Heart right ventricle (tissue), 16 donors: Measurements from ENCODE around the gene ZRANB2. TPM values are rescaled to one million over a fixed set of nuclear protein-coding genes. Genes with fewer than 3 reads are reported as not detected.

ENCODE experiments used
- ATAC-seq, 8 donors: fragments of 200-7000 bp; cut with Tn5 transposase; one replicate each; pipeline ENCODE4 v1.9.1; 2020; ENCODE audit warnings: mild to moderate bottlenecking in 8 of 8, moderate library complexity in 8 of 8, moderate number of reproducible peaks in 1 of 8
- DNase-seq, 2 donors: peaks; one replicate each; pipeline ENCODE4 v3.0.0-alpha.2; 2020
- H3K27ac ChIP-seq, 10 donors: fragments of 200-600 bp; sonication (generic) in 2 of 10; one replicate each; pipeline versions ENCODE4 v1.5.0 to v1.8.0; 2020 to 2022; ENCODE audit warnings: mild to moderate bottlenecking in 3 of 10
- H3K27me3 ChIP-seq, 7 donors: fragments of 200-600 bp; one replicate each; pipeline ENCODE4 v1.8.0; 2021 to 2022; ENCODE audit warnings: mild to moderate bottlenecking in 2 of 7
- H3K36me3 ChIP-seq, 9 donors: fragments of 200-600 bp; sonication (generic) in 1 of 9; one replicate each; pipeline versions ENCODE4 v1.5.0 to v1.8.0; 2020 to 2022; ENCODE audit warnings: mild to moderate bottlenecking in 2 of 9
- H3K4me1 ChIP-seq, 9 donors: fragments of 200-600 bp; sonication (generic) in 1 of 9; one replicate each; pipeline versions ENCODE4 v1.5.0 to v1.8.0; 2020 to 2022; ENCODE audit warnings: mild to moderate bottlenecking in 4 of 9
- H3K4me3 ChIP-seq, 10 donors: fragments of 200-600 bp; sonication (generic) in 2 of 10; one replicate each; pipeline versions ENCODE4 v1.5.0 to v1.8.0; 2020 to 2022; ENCODE audit warnings: mild to moderate bottlenecking in 7 of 10, moderate library complexity in 2 of 10
- H3K9me3 ChIP-seq, 11 donors: fragments of 200-600 bp in 10 of 11; sonication (generic) in 2 of 11; one replicate each; pipeline versions ENCODE4 v1.5.0 to v1.8.0; 2013 to 2022; ENCODE audit warnings: mild to moderate bottlenecking in 2 of 11, control low read depth in 1 of 11, moderate library complexity in 1 of 11
- WGBS, 2 donors: extraction: QIAGEN DNeasy Blood & Tissue Kit; methylation state at CpG; one replicate each; pipeline ENCODE4 v1.1.7; 2013; ENCODE audit warnings: inconsistent platforms in 1 of 2; 5-methylcytosine and 5-hydroxymethylcytosine counted together
- intact Hi-C, 10 donors: fragments of 100-400 bp; cut with DNase I; formaldehyde crosslinking; loops; one replicate each; pipeline versions ENCODE4 v1.11.1 to v1.14.2; 2022
- polyA plus RNA-seq, 2 donors: library from polyadenylated mRNA; stranded (reverse); fragments of 200-250 nt; gene quantifications; one replicate each; pipeline ENCODE4 v1.2.3, GENCODE V29; 2013
- total RNA-seq, 10 donors: library from RNA; stranded (reverse); fragmentation: NEBNext Ultra II Directional in 3 of 10; extraction: Animal tissue kit (Norgen Biotek cat#: 25700) in 3 of 10; gene quantifications; one replicate each; pipeline versions ENCODE4 v1.2.1 to v1.2.4, GENCODE V29; 2021 to 2023
- TF ChIP-seq, protein P1 (sequence below), 9 donors: fragments of 200-600 bp; sonication (generic) in 2 of 9; IDR thresholded peaks; one replicate each; pipeline versions ENCODE4 v1.5.0 to v1.8.0; 2021 to 2022; ENCODE audit warnings: antibody characterized with exemption in 9 of 9, mild to moderate bottlenecking in 5 of 9, moderate library complexity in 1 of 9
- donor health status: Arrhythmogenic right ventricular cardiomyopathy.
- donor health status: ischemic (EF 13 %, LVEDD 7.1; RV severe dilation, severe dysfunction).
- donor health status: healthy with polysubstance abuse.
- donor health status: DM: no; HTN: yes; CAD: no.
- donor health status: DM: no; HTN: no; CAD: no.
- donor health status: ischemic (EF 25% LVEDD 6.9; RV normal size, moderate dysfunction).
- donor health status: ischemic (EF 25% LVEDD 5.7; RV mildly dilated, moderate dysfunction).
- donor health status: healthy.
- donor health status: DM: yes; HTN: yes; CAD: no.
- donor health status: Ischemic cardiomyopathy.
- donor health status: ischemic (EF 35%, LVEDD 5.7; RV mildly dilated, moderate dysfunction).
- donor health status: nonischemic (EF 11% LVEDD 7.7; RV severe dilation, severe dysfunction).
- donor health status: DM: yes; HTN: yes; CAD: no.
- donor health status: PGD.
- donor health status: ischemic (EF 29% LVEDD 5.4; RV normal size, mild dysfunction).
- donor health status: nonischemic (EF 23%, LVEDD 6.1; RV moderate dilation, normal function).

ZRANB2 gene
- total and polyA plus RNA-seq, 12 donors, result 26.5 to 55.5 (median 48.4) TPM

DNA sequence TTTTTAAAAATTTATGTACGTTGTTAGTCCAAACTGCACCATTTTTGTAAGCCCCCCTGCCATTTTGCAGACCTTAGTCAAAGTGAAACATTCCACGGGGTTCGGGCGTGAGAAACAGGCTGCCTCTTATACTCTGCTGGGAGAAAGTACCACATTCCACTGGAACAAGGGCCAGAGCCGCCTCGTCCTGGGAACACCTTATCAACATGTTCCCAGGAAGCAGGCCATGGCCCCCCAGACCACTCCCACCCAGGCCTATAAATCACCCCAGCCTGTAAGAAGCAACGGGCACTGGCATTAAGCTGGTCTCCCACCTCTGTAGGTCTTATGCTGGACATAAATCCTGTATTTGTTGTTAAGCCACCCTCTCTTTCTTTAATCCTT lies 854 bp upstream of the ZRANB2 start:
- intact Hi-C loops, result loop anchor here in 1 of 10 donors (10.0 kb wide), 1 partner anchor 443 kb away; no protein-coding TSS in a partner anchor
- peaks cover 0 to 9% (median 3%) of the 10 kb centered on the region in 7 donors for H3K27me3 ChIP-seq
- peak in 1 of 8 donors; percentile 39 for ATAC-seq
- TF ChIP-seq, protein P1, sequence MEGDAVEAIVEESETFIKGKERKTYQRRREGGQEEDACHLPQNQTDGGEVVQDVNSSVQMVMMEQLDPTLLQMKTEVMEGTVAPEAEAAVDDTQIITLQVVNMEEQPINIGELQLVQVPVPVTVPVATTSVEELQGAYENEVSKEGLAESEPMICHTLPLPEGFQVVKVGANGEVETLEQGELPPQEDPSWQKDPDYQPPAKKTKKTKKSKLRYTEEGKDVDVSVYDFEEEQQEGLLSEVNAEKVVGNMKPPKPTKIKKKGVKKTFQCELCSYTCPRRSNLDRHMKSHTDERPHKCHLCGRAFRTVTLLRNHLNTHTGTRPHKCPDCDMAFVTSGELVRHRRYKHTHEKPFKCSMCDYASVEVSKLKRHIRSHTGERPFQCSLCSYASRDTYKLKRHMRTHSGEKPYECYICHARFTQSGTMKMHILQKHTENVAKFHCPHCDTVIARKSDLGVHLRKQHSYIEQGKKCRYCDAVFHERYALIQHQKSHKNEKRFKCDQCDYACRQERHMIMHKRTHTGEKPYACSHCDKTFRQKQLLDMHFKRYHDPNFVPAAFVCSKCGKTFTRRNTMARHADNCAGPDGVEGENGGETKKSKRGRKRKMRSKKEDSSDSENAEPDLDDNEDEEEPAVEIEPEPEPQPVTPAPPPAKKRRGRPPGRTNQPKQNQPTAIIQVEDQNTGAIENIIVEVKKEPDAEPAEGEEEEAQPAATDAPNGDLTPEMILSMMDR (IDR thresholded peaks at IDR 0.05), result no peak
- WGBS, 2 donors, result 75 to 83% methylated on average over 7 of the region's 7 CpGs
- H3K27ac ChIP-seq, result peak overlapping the region in 7 of 10 donors; percentile 84 to 94 (median 90)
- peaks cover 0 to 23% (median 15%) of the 10 kb centered on the region in 9 donors for H3K36me3 ChIP-seq
- peak in 1 of 2 donors; percentile 6 for DNase-seq
- H3K4me3 ChIP-seq, result peak overlapping the region in 9 of 10 donors; percentile 72 to 90 (median 82)
- peaks cover 6 to 33% (median 19%) of the 10 kb centered on the region in 9 donors for H3K4me1 ChIP-seq
- no peaks in the 10 kb centered on the region for H3K9me3 ChIP-seq

DNA sequence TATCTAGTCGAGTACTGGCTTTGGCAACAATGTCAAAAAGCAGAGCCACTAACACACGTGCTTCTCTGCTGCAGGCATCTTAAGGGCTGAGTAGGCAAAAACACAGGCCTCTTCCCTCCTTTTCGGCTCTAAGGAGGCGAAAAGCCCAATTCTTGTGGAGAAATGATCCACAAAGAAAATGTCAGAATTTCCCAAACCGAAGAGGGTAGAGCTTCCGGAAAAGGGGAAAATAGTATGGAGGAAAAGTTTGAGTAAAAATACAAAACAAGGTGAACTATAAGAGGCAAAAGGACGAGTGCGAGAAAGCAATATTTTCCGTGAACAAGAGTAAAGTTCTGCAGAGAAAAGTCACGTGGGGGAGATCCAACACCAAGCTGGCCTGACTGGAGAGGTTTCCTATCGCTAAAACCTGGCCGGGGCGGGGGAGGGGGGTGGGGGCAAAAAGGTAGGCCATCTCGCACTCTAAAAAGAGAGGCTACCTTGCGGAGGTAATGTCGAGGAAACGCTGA lies 551 bp downstream of the ZRANB2 start:
- Histone ChIP-seq H3K9me3 (no peaks in the 10 kb centered on the region), H3K27ac (peak overlapping the region; percentile 46 to 94 (median 90)), H3K4me3 (peak overlapping the region; percentile 72 to 90 (median 84)), H3K4me1 (peaks cover 6 to 36% (median 18%) of the 10 kb centered on the region in 9 donors), H3K36me3 (peaks cover 0 to 37% (median 27%) of the 10 kb centered on the region in 9 donors), H3K27me3 (peaks cover 0 to 9% (median 3%) of the 10 kb centered on the region in 7 donors)
- ATAC-seq (peak; percentile 6 to 47 (median 38)), DNase-seq (no peak)
- intact Hi-C loops, result loop anchor here in 1 of 10 donors (10.0 kb wide), 1 partner anchor 445 kb away; no protein-coding TSS in a partner anchor
- TF ChIP-seq, protein P1 (IDR thresholded peaks at IDR 0.05), result no peak
- 0% methylated on average over 17 of the region's 17 CpGs for WGBS, 2 donors

DNA sequence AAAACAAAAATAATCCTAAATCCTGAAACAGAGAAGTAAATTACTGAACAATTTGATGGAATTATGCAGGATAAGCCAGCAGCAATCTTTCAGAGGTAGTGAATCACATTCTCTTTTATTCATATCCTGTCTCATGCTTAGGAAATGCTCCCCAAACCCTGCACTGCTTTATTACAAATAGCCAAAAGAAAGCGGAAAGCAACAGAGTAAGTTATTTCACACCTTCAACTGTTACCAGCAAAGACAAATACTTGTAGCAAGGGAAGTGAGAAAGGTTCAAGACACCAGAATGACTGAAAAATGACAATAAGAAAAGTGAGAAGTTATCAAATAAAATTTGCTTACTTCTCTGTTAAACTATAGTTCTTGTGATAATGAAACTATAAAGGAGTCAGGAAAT lies 6.2 kb downstream of the ZRANB2 start:
- ATAC-seq, result no peak

DNA sequence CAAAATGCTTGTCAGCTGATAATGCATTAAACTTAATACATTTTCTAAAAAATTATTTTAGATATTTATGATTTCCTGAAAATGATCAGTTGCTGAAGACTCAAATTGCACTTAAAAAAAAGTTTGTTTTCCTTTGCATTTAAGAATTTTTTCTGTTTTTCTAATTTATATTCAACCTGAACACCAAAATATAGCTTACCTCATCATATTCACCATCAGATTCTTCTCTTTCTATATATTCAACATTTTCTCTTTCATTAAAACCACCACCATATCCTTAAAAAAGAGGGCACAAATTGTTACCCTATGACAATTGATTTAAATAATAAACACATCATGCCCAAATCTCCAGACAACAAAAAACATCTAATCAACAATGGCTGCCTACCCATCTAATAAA lies 8.6 kb downstream of the ZRANB2 start:
- TF ChIP-seq, protein P1 (IDR thresholded peaks at IDR 0.05), result no peak
- no peaks in the 10 kb centered on the region for H3K9me3 ChIP-seq
- H3K4me3 ChIP-seq, result no peak overlapping the region
- intact Hi-C loops, result no loop called here
- no peak overlapping the region for H3K27ac ChIP-seq
- H3K27me3 ChIP-seq, result no peaks in the 10 kb centered on the region
- no peak for ATAC-seq
- H3K4me1 ChIP-seq, result peaks cover 0 to 13% (median 0%) of the 10 kb centered on the region in 9 donors
- H3K36me3 ChIP-seq, result peaks cover 0 to 100% (median 71%) of the 10 kb centered on the region in 9 donors
- DNase-seq, result no peak

More for the DNA sequence above, 6.2 kb downstream of the ZRANB2 start:
- 95 to 100% methylated on average over 1 of the region's 1 CpG for WGBS, 2 donors
- peaks cover 0 to 93% (median 59%) of the 10 kb centered on the region in 9 donors for H3K36me3 ChIP-seq
- peaks cover 6 to 32% (median 16%) of the 10 kb centered on the region in 9 donors for H3K4me1 ChIP-seq
- no peaks in the 10 kb centered on the region for H3K27me3 ChIP-seq
- intact Hi-C loops, result no loop called here
- DNase-seq, result no peak
- H3K4me3 ChIP-seq, result no peak overlapping the region
- no peaks in the 10 kb centered on the region for H3K9me3 ChIP-seq
- H3K27ac ChIP-seq, result no peak overlapping the region
- TF ChIP-seq, protein P1 (IDR thresholded peaks at IDR 0.05), result no peak
